GM21825 (cell line): ENCODE data around the gene SPIRE2.
"Not testable (repeated sequence)": the region's sequence is repeated elsewhere in the genome, so short reads cannot be mapped to it uniquely, and the experiment has no call there.

Experiments
- ATAC-seq: cut with Tn5 transposase; IDR thresholded peaks from one replicate; pipeline ENCODE4 v1.9.1; 2021; ENCODE audit warnings: mild to moderate bottlenecking, moderate library complexity; ENCODE audit not compliant: unreplicated experiment

The SPIRE2 gene

GRCh38 chr16:89912143-89912542, 83.9 kb downstream of the SPIRE2 start:
- ATAC-seq, result no peak

GRCh38 chr16:89912627-89913026, 84.4 kb downstream of the SPIRE2 start:
- ATAC-seq, result no peak

- no peak for ATAC-seq
These were observed 85.4 kb downstream of the SPIRE2 start for GRCh38 chr16:89913408-89914387.

GRCh38 chr16:89914642-89915285, 86.5 kb downstream of the SPIRE2 start:
- not testable (repeated sequence) for ATAC-seq

GRCh38 chr16:89915303-89916232, 87.3 kb downstream of the SPIRE2 start:
- ATAC-seq, result no peak

GRCh38 chr16:89917773-89918452, 89.6 kb downstream of the SPIRE2 start:
- ATAC-seq, result peak; percentile 75

GRCh38 chr16:89918453-89919347, 90.4 kb downstream of the SPIRE2 start, which contains the start of gene MC1R:
TSS of gene MC1R (plus strand) at chr16:89918862. CDS start at chr16:89919259, 397 bp downstream.
- ATAC-seq, result no peak

- ATAC-seq, result no peak
These were observed 91.5 kb downstream of the SPIRE2 start for GRCh38 chr16:89919535-89920406.

GRCh38 chr16:89920723-89921122, 92.4 kb downstream of the SPIRE2 start:
- no peak for ATAC-seq
